Esophagus squamous epithelium (tissue), 5 donors: ENCODE data around the gene DYNC2H1. TPM values are rescaled to one million over a fixed set of nuclear protein-coding genes. Genes with fewer than 3 reads are reported as not detected.

ENCODE experiments used
- DNase-seq: peaks from one replicate; lab custom pipeline; 2025; lab: John Stamatoyannopoulos, UW
- H3K27ac ChIP-seq, 4 donors: fragments of 200-600 bp; sonication (generic); one replicate each; pipeline ENCODE4 v1.5.1; 2016 to 2019; ENCODE audit warnings: mild to moderate bottlenecking in 1 of 4
- H3K27me3 ChIP-seq, 4 donors: fragments of 200-600 bp; sonication (generic); 1 replicate in 3 of 4; 2 replicates in 1 of 4; pipeline versions ENCODE4 v1.5.1 to v1.6.0; 2017 to 2021; ENCODE audit warnings: antibody characterized with exemption in 1 of 4
- H3K36me3 ChIP-seq, 3 donors: fragments of 200-600 bp; sonication (generic); one replicate each; pipeline ENCODE4 v1.5.1; 2016 to 2019
- H3K4me1 ChIP-seq, 3 donors: fragments of 200-600 bp; sonication (generic); one replicate each; pipeline ENCODE4 v1.5.1; 2017 to 2019
- H3K4me3 ChIP-seq, 4 donors: fragments of 200-600 bp; sonication (generic); 1 replicate in 3 of 4; 2 replicates in 1 of 4; pipeline ENCODE4 v1.5.1; 2016 to 2019; ENCODE audit warnings: mild to moderate bottlenecking in 2 of 4, moderate library complexity in 1 of 4
- H3K9me3 ChIP-seq, 3 donors: fragments of 200-600 bp; sonication (generic); one replicate each; pipeline ENCODE4 v1.5.1; 2016 to 2019
- CTCF ChIP-seq, 6 experiments: fragments of 450-650 bp in 4 of 6; fragments of 200-600 bp in 2 of 6; sonication (generic) in 2 of 6; IDR thresholded peaks; one replicate each; pipeline ENCODE4 v1.5.1; 2016 to 2019; ENCODE audit warnings: antibody characterized with exemption in 6 of 6, mild to moderate bottlenecking in 4 of 6, moderate library complexity in 4 of 6
- POLR2A ChIP-seq, 4 donors: fragments of 450-650 bp; IDR thresholded peaks; one replicate each; pipeline ENCODE4 v1.6.1; 2017; ENCODE audit warnings: antibody characterized with exemption in 4 of 4, mild to moderate bottlenecking in 4 of 4, moderate library complexity in 3 of 4
- WGBS, 2 donors: methylation state at CpG; one replicate each; pipeline ENCODE4 v1.1.5; 2018; 5-methylcytosine and 5-hydroxymethylcytosine counted together
- intact Hi-C: fragments of 100-400 bp; cut with DNase I; formaldehyde crosslinking; loops from one replicate; pipeline ENCODE4 v1.15.0; 2022
- total RNA-seq, 4 donors: library from RNA; depleted of rRNA; stranded (reverse); fragments of >200 nt; gene quantifications; one replicate each; pipeline ENCODE4 v1.1.0, GENCODE V29; 2016
- donor health status: DM: yes; HTN: yes; CAD: no.

DYNC2H1 gene
- total RNA-seq, 4 donors from 2014 or later: 6.8 to 13.9 (median 9.3) TPM

- intact Hi-C loops: no loop called here
- Histone ChIP-seq H3K9me3 (no peaks in the 10 kb centered on the region), H3K27ac (no peak overlapping the region), H3K4me3 (no peak overlapping the region), H3K36me3 (no peaks in the 10 kb centered on the region), H3K27me3 (no peaks in the 10 kb centered on the region), H3K4me1 (no peaks in the 10 kb centered on the region)
- no peak for DNase-seq
- no peak for TF ChIP-seq POLR2A (IDR thresholded peaks at IDR 0.05)
- no peak for TF ChIP-seq CTCF (IDR thresholded peaks at IDR 0.05)
- WGBS, 2 donors: 67 to 73% methylated on average over 3 of the region's 3 CpGs
Observed at GRCh38 chr11:103380031-103380430, 270.8 kb downstream of the DYNC2H1 start.

GRCh38 chr11:103384652-103385051 lies 275.4 kb downstream of the DYNC2H1 start:
- DNase-seq: no peak
- H3K4me1 ChIP-seq: no peaks in the 10 kb centered on the region
- no peak overlapping the region for H3K27ac ChIP-seq
- H3K4me3 ChIP-seq: no peak overlapping the region
- H3K9me3 ChIP-seq: no peaks in the 10 kb centered on the region
- TF ChIP-seq POLR2A (IDR thresholded peaks at IDR 0.05) (no peak), CTCF (IDR thresholded peaks at IDR 0.05) (no peak)
- no peaks in the 10 kb centered on the region for H3K36me3 ChIP-seq
- intact Hi-C loops: no loop called here
- H3K27me3 ChIP-seq: no peaks in the 10 kb centered on the region

- intact Hi-C loops: no loop called here
- no peak overlapping the region for H3K4me3 ChIP-seq
- no peaks in the 10 kb centered on the region for H3K4me1 ChIP-seq
- TF ChIP-seq POLR2A (IDR thresholded peaks at IDR 0.05) (no peak), CTCF (IDR thresholded peaks at IDR 0.05) (no peak)
- WGBS, 2 donors: 58 to 67% methylated on average over 2 of the region's 2 CpGs
- H3K36me3 ChIP-seq: peaks cover 0 to 11% (median 0%) of the 10 kb centered on the region in 3 donors
- H3K27me3 ChIP-seq: no peaks in the 10 kb centered on the region
- H3K27ac ChIP-seq: no peak overlapping the region
- DNase-seq: no peak
- H3K9me3 ChIP-seq: no peaks in the 10 kb centered on the region
Observed at GRCh38 chr11:103395612-103396011, 286.4 kb downstream of the DYNC2H1 start.

DNA sequence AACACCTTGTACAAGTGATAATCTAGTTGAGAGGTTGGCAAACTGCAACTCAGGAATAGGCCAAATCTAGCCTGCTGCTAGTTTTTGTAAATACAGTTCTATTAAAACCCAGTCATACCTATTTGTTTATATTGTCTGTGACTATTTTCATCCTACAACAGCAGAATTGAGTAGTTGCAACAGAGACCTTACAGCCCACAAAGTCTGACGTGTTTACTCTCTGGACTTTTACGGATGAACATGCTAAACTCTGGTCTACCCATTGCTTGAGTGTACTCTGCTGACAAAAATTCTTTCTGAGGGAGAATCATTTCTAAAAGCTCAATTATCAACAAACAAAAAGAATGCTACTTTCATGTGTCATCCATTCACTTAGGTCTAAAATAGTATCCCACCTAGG lies 287.0 kb downstream of the DYNC2H1 start:
- TF ChIP-seq CTCF (IDR thresholded peaks at IDR 0.05) (no peak), POLR2A (IDR thresholded peaks at IDR 0.05) (no peak)
- Histone ChIP-seq H3K27ac (no peak overlapping the region), H3K9me3 (no peaks in the 10 kb centered on the region), H3K4me3 (no peak overlapping the region), H3K36me3 (peaks cover 0 to 12% (median 0%) of the 10 kb centered on the region in 3 donors), H3K27me3 (no peaks in the 10 kb centered on the region), H3K4me1 (no peaks in the 10 kb centered on the region)
- DNase-seq: no peak
- 76 to 89% methylated on average over 2 of the region's 2 CpGs for WGBS, 2 donors
- intact Hi-C loops: no loop called here

GRCh38 chr11:103397369-103397768 lies 288.1 kb downstream of the DYNC2H1 start:
- 21 to 67% methylated on average over 2 of the region's 2 CpGs for WGBS, 2 donors
- no peaks in the 10 kb centered on the region for H3K4me1 ChIP-seq
- TF ChIP-seq CTCF (IDR thresholded peaks at IDR 0.05) (no peak), POLR2A (IDR thresholded peaks at IDR 0.05) (no peak)
- H3K27me3 ChIP-seq: no peaks in the 10 kb centered on the region
- no peak for DNase-seq
- intact Hi-C loops: no loop called here
- H3K36me3 ChIP-seq: peaks cover 0 to 12% (median 0%) of the 10 kb centered on the region in 3 donors
- no peaks in the 10 kb centered on the region for H3K9me3 ChIP-seq
- no peak overlapping the region for H3K27ac ChIP-seq
- no peak overlapping the region for H3K4me3 ChIP-seq
